ENCODE measurements around the gene PRKCQ. TPM values are rescaled to one million over a fixed set of nuclear protein-coding genes. Genes with fewer than 3 reads are reported as not detected.
A peak's percentile ranks its signal among the peaks of the same experiment; 100 is the strongest.

PRKCQ gene
- total and polyA plus RNA-seq, 3 experiments from 2014 or later = 44.1 to 55.3 (median 46.7) TPM

- POLR2A ChIA-PET = interaction anchor here (0.7 kb wide), 1 partner anchor 25 kb away, joined by 3 read pairs; no protein-coding TSS in a partner anchor
- H3K4me1 ChIP-seq (ENCODE audit: insufficient read depth, low read length) = peaks cover 68% of the 10 kb centered on the region
- Mint-ChIP-seq H3K27ac (peak overlapping the region in 7 of 8 donors; percentile 19 to 78 (median 68)), H3K4me3 (no peak overlapping the region), H3K27me3 (no peaks in the 10 kb centered on the region), H3K36me3 (peaks cover 4 to 32% (median 22%) of the 10 kb centered on the region in 3 donors), H3K9me3 (no peaks in the 10 kb centered on the region), H3K4me1 (peaks cover 73 to 92% (median 83%) of the 10 kb centered on the region in 3 donors)
- no peaks in the 10 kb centered on the region for H3K9me3 ChIP-seq (ENCODE audit: low read length)
- DNase-seq = no peak
- H3K27ac ChIP-seq (ENCODE audit: low read depth, low read length) = no peak overlapping the region
- H3K4me3 ChIP-seq (ENCODE audit: low read length) = no peak overlapping the region
- H3K36me3 ChIP-seq (ENCODE audit: insufficient read depth, low read length) = no peaks in the 10 kb centered on the region
- CTCF ChIA-PET = interaction anchor here (0.8 to 2.0 kb wide), 5 partner anchors 12 to 44 kb away, joined by 3 to 6 read pairs (median 4); no protein-coding TSS in a partner anchor
- no peaks in the 10 kb centered on the region for H3K27me3 ChIP-seq (ENCODE audit: insufficient read depth, low read length, poor library complexity, severe bottlenecking)
Observed at GRCh38 chr10:6537770-6538169, 42.3 kb downstream of the PRKCQ start.

DNA sequence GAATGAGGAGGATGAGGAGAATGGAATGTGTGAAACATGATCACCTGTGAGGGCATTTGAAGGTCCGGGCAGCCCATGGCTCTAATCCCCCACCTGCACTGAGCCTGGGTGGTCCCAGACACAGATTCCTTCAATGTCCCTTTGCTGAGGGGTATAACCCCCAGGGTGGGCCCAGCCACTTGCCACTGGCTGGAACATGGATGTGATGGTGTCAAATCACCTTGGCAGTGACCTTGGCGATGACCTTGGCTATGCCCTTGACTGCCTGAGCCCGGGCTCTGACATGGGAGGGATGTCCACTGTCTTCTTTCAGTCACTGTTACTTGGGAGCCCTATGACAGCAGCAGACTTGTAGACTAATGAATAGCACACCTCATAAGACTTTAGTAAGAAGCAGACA lies 44.0 kb downstream of the PRKCQ start:
- ChIA-PET CTCF (interaction anchor here (1.3 kb wide), 1 partner anchor 12 kb away, joined by 3 read pairs; no protein-coding TSS in a partner anchor), POLR2A (no interaction called here)
- H3K9me3 Mint-ChIP-seq = no peaks in the 10 kb centered on the region
- Histone ChIP-seq H3K27ac (ENCODE audit: low read depth, low read length) (no peak overlapping the region), H3K36me3 (ENCODE audit: insufficient read depth, low read length) (no peaks in the 10 kb centered on the region), H3K4me3 (ENCODE audit: low read length) (no peak overlapping the region), H3K9me3 (ENCODE audit: low read length) (no peaks in the 10 kb centered on the region), H3K4me1 (ENCODE audit: insufficient read depth, low read length) (peaks cover 68% of the 10 kb centered on the region), H3K27me3 (ENCODE audit: insufficient read depth, low read length, poor library complexity, severe bottlenecking) (no peaks in the 10 kb centered on the region)
- peak overlapping the region in 5 of 8 donors; percentile 28 to 72 (median 61) for H3K27ac Mint-ChIP-seq
- no peaks in the 10 kb centered on the region for H3K27me3 Mint-ChIP-seq
- peaks cover 4 to 32% (median 22%) of the 10 kb centered on the region in 3 donors for H3K36me3 Mint-ChIP-seq
- DNase-seq = no peak
- H3K4me1 Mint-ChIP-seq = peaks cover 73 to 92% (median 83%) of the 10 kb centered on the region in 3 donors
- no peak overlapping the region for H3K4me3 Mint-ChIP-seq

GRCh38 chr10:6535156-6535764 lies 44.8 kb downstream of the PRKCQ start:
- peak overlapping the region in 7 of 8 donors; percentile 28 to 77 (median 68) for H3K27ac Mint-ChIP-seq
- H3K36me3 ChIP-seq (ENCODE audit: insufficient read depth, low read length) = no peaks in the 10 kb centered on the region
- H3K4me1 Mint-ChIP-seq = peaks cover 72 to 92% (median 83%) of the 10 kb centered on the region in 3 donors
- no peaks in the 10 kb centered on the region for H3K27me3 ChIP-seq (ENCODE audit: insufficient read depth, low read length, poor library complexity, severe bottlenecking)
- POLR2A ChIA-PET = no interaction called here
- H3K9me3 Mint-ChIP-seq = no peaks in the 10 kb centered on the region
- DNase-seq = no peak
- no peak overlapping the region for H3K4me3 ChIP-seq (ENCODE audit: low read length)
- no peaks in the 10 kb centered on the region for H3K9me3 ChIP-seq (ENCODE audit: low read length)
- CTCF ChIA-PET = no interaction called here
- H3K27me3 Mint-ChIP-seq = no peaks in the 10 kb centered on the region
- no peak overlapping the region for H3K27ac ChIP-seq (ENCODE audit: low read depth, low read length)
- peaks cover 4 to 30% (median 20%) of the 10 kb centered on the region in 3 donors for H3K36me3 Mint-ChIP-seq
- H3K4me3 Mint-ChIP-seq = no peak overlapping the region
- H3K4me1 ChIP-seq (ENCODE audit: insufficient read depth, low read length) = peaks cover 68% of the 10 kb centered on the region

DNA sequence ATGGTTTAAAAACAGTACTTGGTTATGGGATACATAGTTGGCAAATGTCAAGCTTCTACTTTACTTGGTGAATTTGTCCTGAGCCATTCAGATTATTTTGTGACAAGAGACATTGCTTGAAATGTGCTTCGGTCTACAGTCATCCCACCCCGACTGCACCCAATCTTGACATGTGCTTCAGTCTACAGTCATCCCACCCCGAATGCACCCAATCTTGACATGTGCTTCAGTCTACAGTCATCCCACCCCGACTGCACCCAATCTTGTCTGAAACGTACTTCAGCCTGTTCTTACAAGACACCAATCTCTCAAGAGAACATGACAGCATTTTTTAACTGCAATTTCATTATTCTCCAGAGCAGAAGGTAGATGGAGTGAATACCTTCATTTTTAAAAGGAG lies 47.8 kb downstream of the PRKCQ start:
- no peaks in the 10 kb centered on the region for H3K36me3 ChIP-seq (ENCODE audit: insufficient read depth, low read length)
- Mint-ChIP-seq H3K36me3 (peaks cover 0 to 27% (median 16%) of the 10 kb centered on the region in 3 donors), H3K4me1 (peaks cover 83 to 96% (median 96%) of the 10 kb centered on the region in 3 donors), H3K9me3 (no peaks in the 10 kb centered on the region), H3K27ac (peak overlapping the region; percentile 74 to 100 (median 96)), H3K27me3 (peaks cover 0 to 2% of the 10 kb centered on the region in 2 donors), H3K4me3 (peak overlapping the region in 2 of 7 donors; percentile 4 to 31)
- H3K27me3 ChIP-seq (ENCODE audit: insufficient read depth, low read length, poor library complexity, severe bottlenecking) = no peaks in the 10 kb centered on the region
- H3K4me1 ChIP-seq (ENCODE audit: insufficient read depth, low read length) = peaks cover 76% of the 10 kb centered on the region
- POLR2A ChIA-PET = interaction anchor here (1.1 to 3.5 kb wide), 3 partner anchors 11 to 59 kb away, joined by 4 to 27 read pairs (median 4); no protein-coding TSS in a partner anchor
- CTCF ChIA-PET = interaction anchor here (1.3 to 3.7 kb wide), 6 partner anchors 11 to 87 kb away, joined by 3 to 20 read pairs (median 4); no protein-coding TSS in a partner anchor
- H3K4me3 ChIP-seq (ENCODE audit: low read length) = no peak overlapping the region
- H3K27ac ChIP-seq (ENCODE audit: low read depth, low read length) = no peak overlapping the region
- DNase-seq = no peak
- H3K9me3 ChIP-seq (ENCODE audit: low read length) = no peaks in the 10 kb centered on the region

- Histone ChIP-seq H3K4me1 (ENCODE audit: insufficient read depth, low read length) (peaks cover 74% of the 10 kb centered on the region), H3K27me3 (ENCODE audit: insufficient read depth, low read length, poor library complexity, severe bottlenecking) (no peaks in the 10 kb centered on the region), H3K4me3 (ENCODE audit: low read length) (peak overlapping the region; percentile 32), H3K36me3 (ENCODE audit: insufficient read depth, low read length) (peaks cover 2% of the 10 kb centered on the region), H3K27ac (ENCODE audit: low read depth, low read length) (peak overlapping the region; percentile 69), H3K9me3 (ENCODE audit: low read length) (no peaks in the 10 kb centered on the region)
- ChIA-PET CTCF (interaction anchor here (1.0 to 3.7 kb wide), 13 partner anchors 11 to 88 kb away, joined by 3 to 20 read pairs (median 5); no protein-coding TSS in a partner anchor), POLR2A (interaction anchor here (0.7 to 3.5 kb wide), 8 partner anchors 12 to 57 kb away, joined by 3 to 27 read pairs (median 6); no protein-coding TSS in a partner anchor)
- Mint-ChIP-seq H3K27ac (peak overlapping the region; percentile 93 to 100 (median 98)), H3K4me3 (peak overlapping the region in 6 of 7 donors; percentile 82 to 93 (median 90)), H3K9me3 (no peaks in the 10 kb centered on the region), H3K27me3 (peaks cover 0 to 2% of the 10 kb centered on the region in 2 donors), H3K36me3 (peaks cover 10 to 27% (median 16%) of the 10 kb centered on the region in 3 donors), H3K4me1 (peaks cover 85 to 96% (median 96%) of the 10 kb centered on the region in 3 donors)
- no peak for DNase-seq
Observed at GRCh38 chr10:6530966-6531365, 49.1 kb downstream of the PRKCQ start.

DNA sequence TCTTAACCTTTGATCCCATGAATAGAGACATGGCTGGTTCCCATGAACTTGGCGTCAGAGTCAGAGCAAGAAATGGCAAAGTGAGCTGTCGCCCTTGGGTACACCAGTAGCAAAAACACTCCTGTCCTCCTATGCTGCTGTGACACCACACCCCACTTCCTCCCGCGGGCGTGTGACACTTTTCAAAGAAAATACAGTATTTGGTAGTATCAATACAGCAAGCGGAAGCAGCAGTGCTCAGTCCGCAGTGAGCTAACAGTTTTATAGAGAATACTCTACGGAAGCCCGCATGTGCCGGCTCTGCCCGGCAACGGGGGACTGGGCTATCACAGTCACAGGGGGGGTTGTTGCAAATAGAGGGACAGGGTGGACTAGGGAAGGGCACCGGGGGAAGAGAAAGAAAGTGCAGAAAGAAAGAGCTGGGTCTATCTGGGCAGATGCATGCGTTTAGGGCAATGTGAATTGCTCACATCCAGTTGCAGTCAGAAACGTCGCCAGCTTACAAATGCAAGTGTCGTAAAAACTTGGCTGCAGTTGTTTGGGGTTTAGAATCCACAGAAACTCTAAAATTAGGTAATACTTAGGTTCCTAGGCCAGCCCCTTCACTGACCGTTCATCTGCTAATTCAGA lies 49.8 kb downstream of the PRKCQ start:
- peaks cover 10 to 29% (median 15%) of the 10 kb centered on the region in 3 donors for H3K36me3 Mint-ChIP-seq
- peaks cover 72% of the 10 kb centered on the region for H3K4me1 ChIP-seq (ENCODE audit: insufficient read depth, low read length)
- H3K9me3 ChIP-seq (ENCODE audit: low read length) = no peaks in the 10 kb centered on the region
- POLR2A ChIA-PET = interaction anchor here (0.7 to 3.5 kb wide), 10 partner anchors 12 to 57 kb away, joined by 3 to 27 read pairs (median 5); partner anchors contain the start of gene PRKCQ
- CTCF ChIA-PET = interaction anchor here (1.0 to 3.7 kb wide), 18 partner anchors 11 to 118 kb away, joined by 3 to 20 read pairs (median 4); no protein-coding TSS in a partner anchor
- H3K4me3 ChIP-seq (ENCODE audit: low read length) = peak overlapping the region; percentile 32
- no peaks in the 10 kb centered on the region for H3K9me3 Mint-ChIP-seq
- H3K27ac ChIP-seq (ENCODE audit: low read depth, low read length) = peak overlapping the region; percentile 69
- H3K36me3 ChIP-seq (ENCODE audit: insufficient read depth, low read length) = peaks cover 8% of the 10 kb centered on the region
- peaks cover 0 to 2% of the 10 kb centered on the region in 2 donors for H3K27me3 Mint-ChIP-seq
- H3K27me3 ChIP-seq (ENCODE audit: insufficient read depth, low read length, poor library complexity, severe bottlenecking) = no peaks in the 10 kb centered on the region
- H3K27ac Mint-ChIP-seq = peak overlapping the region; percentile 93 to 100 (median 98)
- peaks cover 86 to 96% (median 96%) of the 10 kb centered on the region in 3 donors for H3K4me1 Mint-ChIP-seq
- DNase-seq = peak; percentile 55 to 85 (median 78)
- peak overlapping the region; percentile 65 to 93 (median 89) for H3K4me3 Mint-ChIP-seq

DNA sequence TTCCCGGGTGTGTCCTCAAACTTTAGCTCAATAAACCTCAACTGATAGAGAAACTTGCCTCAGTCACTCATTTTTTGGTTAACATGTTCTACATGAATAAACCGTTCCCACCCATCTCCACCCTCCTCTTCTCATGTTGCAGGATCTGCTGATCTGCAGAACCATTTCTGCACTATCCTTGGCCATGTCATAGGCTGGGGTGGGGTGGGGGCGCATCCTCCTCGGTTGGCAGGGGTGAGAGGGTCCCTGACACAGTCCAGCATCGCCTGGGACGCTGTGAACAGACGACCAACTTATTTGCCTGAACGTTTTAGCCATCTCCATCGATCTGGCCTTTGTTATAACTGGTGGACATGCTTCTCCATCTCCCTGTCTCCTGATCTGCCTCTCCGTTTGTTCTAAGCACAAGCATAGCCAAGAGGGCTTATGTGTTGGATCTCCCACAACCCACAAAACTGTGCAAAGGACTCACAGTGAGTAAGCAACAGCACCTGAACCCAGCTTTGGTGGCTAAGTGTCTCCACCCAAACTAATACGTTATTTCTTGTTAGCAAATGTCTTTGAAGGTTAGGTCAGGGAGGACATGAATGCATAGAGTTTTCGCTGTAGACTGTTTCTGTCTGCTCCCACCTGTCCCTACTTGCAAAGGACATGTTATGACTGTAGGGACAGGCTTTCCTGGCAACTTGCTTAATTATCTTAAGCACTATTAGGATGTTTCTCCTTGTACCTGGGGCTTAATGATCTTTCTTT lies 51.7 kb downstream of the PRKCQ start:
- H3K4me3 ChIP-seq (ENCODE audit: low read length) = no peak overlapping the region
- peaks cover 10% of the 10 kb centered on the region for H3K36me3 ChIP-seq (ENCODE audit: insufficient read depth, low read length)
- peaks cover 10 to 40% (median 19%) of the 10 kb centered on the region in 3 donors for H3K36me3 Mint-ChIP-seq
- H3K4me1 Mint-ChIP-seq = peaks cover 86 to 98% (median 94%) of the 10 kb centered on the region in 3 donors
- DNase-seq = no peak
- no peak overlapping the region for H3K27ac ChIP-seq (ENCODE audit: low read depth, low read length)
- H3K27me3 ChIP-seq (ENCODE audit: insufficient read depth, low read length, poor library complexity, severe bottlenecking) = no peaks in the 10 kb centered on the region
- no peaks in the 10 kb centered on the region for H3K9me3 ChIP-seq (ENCODE audit: low read length)
- peak overlapping the region in 6 of 7 donors; percentile 15 to 88 (median 42) for H3K4me3 Mint-ChIP-seq
- peaks cover 68% of the 10 kb centered on the region for H3K4me1 ChIP-seq (ENCODE audit: insufficient read depth, low read length)
- no peaks in the 10 kb centered on the region for H3K9me3 Mint-ChIP-seq
- CTCF ChIA-PET = interaction anchor here (0.9 to 1.5 kb wide), 3 partner anchors 14 to 55 kb away, joined by 3 to 5 read pairs (median 4); no protein-coding TSS in a partner anchor
- POLR2A ChIA-PET = interaction anchor here (0.8 to 3.5 kb wide), 2 partner anchors 14 to 45 kb away, joined by 3 to 27 read pairs; no protein-coding TSS in a partner anchor
- peak overlapping the region; percentile 93 to 100 (median 98) for H3K27ac Mint-ChIP-seq
- peaks cover 0 to 2% of the 10 kb centered on the region in 2 donors for H3K27me3 Mint-ChIP-seq
